Inflammatory macrophage treated with lipopolysaccharide for 1 hour (primary cell): Measurements from ENCODE around the gene DUOX2.
A peak's percentile ranks its signal among the peaks of the same experiment; 100 is the strongest.
"Not testable (repeated sequence)": the region's sequence is repeated elsewhere in the genome, so short reads cannot be mapped to it uniquely, and the experiment has no call there.

Experiments
- DNase-seq, 2 donors: peaks; one replicate each; pipeline ENCODE4 v3.0.0-alpha.2; 2020 to 2022

The DUOX2 gene

GRCh38 chr15:45138814-45139765 is 25.1 kb upstream of the DUOX2 start:
- no peak for DNase-seq

GRCh38 chr15:45137703-45138102 is 23.7 kb upstream of the DUOX2 start:
- no peak for DNase-seq

GRCh38 chr15:45136378-45136764 is 22.4 kb upstream of the DUOX2 start:
- DNase-seq = no peak

- DNase-seq = not testable (repeated sequence)
Measured at GRCh38 chr15:45135705-45136377, 21.9 kb upstream of the DUOX2 start.

GRCh38 chr15:45134682-45135604 is 21.0 kb upstream of the DUOX2 start:
- DNase-seq = no peak

- no peak for DNase-seq
Measured at GRCh38 chr15:45134046-45134445, 20.1 kb upstream of the DUOX2 start.

- no peak for DNase-seq
Measured at GRCh38 chr15:45133561-45133920, 19.6 kb upstream of the DUOX2 start.

- no peak for DNase-seq
Measured at GRCh38 chr15:45132844-45133560, 19.0 kb upstream of the DUOX2 start.

- DNase-seq = no peak
Measured at GRCh38 chr15:45131510-45131909, 17.5 kb upstream of the DUOX2 start.

GRCh38 chr15:45130291-45131000 is 16.5 kb upstream of the DUOX2 start:
- no peak for DNase-seq

GRCh38 chr15:45129651-45130129 is 15.7 kb upstream of the DUOX2 start, which contains the start of the genes DUOX1 and DUOXA1:
Gene DUOX1, plus strand, starts transcription at chr15:45129994. Its CDS starts 1,973 bp downstream, at chr15:45131967.
Gene DUOXA1, minus strand, starts transcription at chr15:45129879. Its CDS starts 6,865 bp downstream, at chr15:45123014.
- DNase-seq = no peak

- no peak for DNase-seq
Measured at GRCh38 chr15:45128971-45129639, 15.1 kb upstream of the DUOX2 start.

- peak; percentile 20 to 72 for DNase-seq
Measured at GRCh38 chr15:45126535-45127158, 12.7 kb upstream of the DUOX2 start.

- no peak for DNase-seq
Measured at GRCh38 chr15:45123397-45123796, 9.4 kb upstream of the DUOX2 start.

- DNase-seq = no peak
Measured at GRCh38 chr15:45122719-45123118, 8.7 kb upstream of the DUOX2 start.

- peak; percentile 68 to 88 for DNase-seq
Measured at GRCh38 chr15:45121706-45122417, 7.9 kb upstream of the DUOX2 start.

- DNase-seq = no peak
Measured at GRCh38 chr15:45121020-45121419, 7.0 kb upstream of the DUOX2 start.

GRCh38 chr15:45120081-45120972 is 6.4 kb upstream of the DUOX2 start:
- no peak for DNase-seq
